K562 (cell line): Measurements from ENCODE around the gene CREB3L2. TPM values are rescaled to one million over a fixed set of nuclear protein-coding genes. Genes with fewer than 3 reads are reported as not detected.

Source experiments
- ATAC-seq: fragments of 200-7000 bp; cut with Tn5 transposase; 3 replicates; pipeline ENCODE4 v1.9.1; 2020; ENCODE audit warnings: moderate library complexity
- BruUV-seq: library from RNA; stranded (reverse); fragments of 400-500 nt; replicated peaks from 2 replicates; lab custom pipeline; 2021; lab: Mats Ljungman, UMichigan
- CTCF ChIA-PET: fragments of 300-600 bp; formaldehyde crosslinking; extraction: SDS; loops from one replicate; lab custom pipeline; 2021; ENCODE audit warnings: low intra/inter-chr PET ratio; lab: Yijun Ruan, JAX
- POLR2A ChIA-PET: fragments of 300-600, 350-650 bp; sonication (Branson Sonifier 250); formaldehyde crosslinking; extraction: SDS; loops from one replicate; lab custom pipeline; 2021; ENCODE audit warnings: antibody characterized with exemption, inconsistent platforms; lab: Yijun Ruan, JAX
- DNase-seq, 4 experiments: peaks; one replicate each; pipeline versions ENCODE4 v3.0.0 to v3.0.0-alpha.2; 2011 to 2018; ENCODE audit warnings: low spot score in 3 of 4, mixed read lengths in 3 of 4; ENCODE audit errors: extremely low read depth in 1 of 4
- FAIRE-seq: peaks from 2 replicates; lab custom pipeline; 2011; peaks lifted over from hg19 to GRCh38; lab: Jason Lieb, UNC
- H2AFZ ChIP-seq: 2 replicates; pipeline ENCODE4 v1.6.0; 2011; ENCODE audit warnings: low read depth, low read length, control low read depth, inconsistent platforms
- H3K27ac ChIP-seq: fragments of 200-600 bp; 3 replicates; pipeline ENCODE4 v1.8.0; 2011; ENCODE audit warnings: low read depth, mild to moderate bottlenecking, control low read depth, inconsistent platforms, low read length, moderate library complexity, mixed read lengths; ENCODE audit errors: extremely low read depth
- H3K27me3 ChIP-seq, 2 experiments: fragments of 300-600 bp in 1 of 2; 2 replicates in 1 of 2; 3 replicates in 1 of 2; pipeline versions ENCODE4 v1.6.0 to v1.8.0; 2011; ENCODE audit warnings: inconsistent platforms in 2 of 2, low read length in 2 of 2, mild to moderate bottlenecking in 1 of 2, mixed read lengths in 1 of 2, moderate library complexity in 1 of 2; ENCODE audit not compliant: control insufficient read depth in 2 of 2, insufficient read depth in 2 of 2
- H3K36me3 ChIP-seq: fragments of 300-600 bp; 3 replicates; pipeline ENCODE4 v1.8.0; 2011; ENCODE audit warnings: mild to moderate bottlenecking, low read length, inconsistent platforms; ENCODE audit not compliant: control insufficient read depth, insufficient read depth
- H3K4me1 ChIP-seq, 2 experiments: fragments of 200-600 bp in 1 of 2; replicated peaks in 1 of 2; 2 replicates in 1 of 2; 3 replicates in 1 of 2; pipeline versions ENCODE4 v1.5.1 to v1.8.0; 2011; ENCODE audit warnings: inconsistent platforms in 2 of 2, low read length in 2 of 2, mild to moderate bottlenecking in 1 of 2, mixed read lengths in 1 of 2, moderate library complexity in 1 of 2; ENCODE audit not compliant: control insufficient read depth in 2 of 2, insufficient read depth in 2 of 2
- H3K4me2 ChIP-seq: 2 replicates; pipeline ENCODE4 v1.6.1; 2011; ENCODE audit warnings: low read length, control low read depth, inconsistent platforms, mixed read lengths; ENCODE audit not compliant: insufficient read depth
- H3K4me3 ChIP-seq: fragments of 200-600 bp; sonication (generic), shearing (Covaris generic); 2 replicates; pipeline ENCODE4 v1.5.1; 2016; ENCODE audit warnings: control low read depth, inconsistent platforms
- H3K79me2 ChIP-seq: fragments of 200-600 bp; 3 replicates; pipeline ENCODE4 v1.8.0; 2011; ENCODE audit warnings: low read length, inconsistent platforms; ENCODE audit not compliant: control insufficient read depth, insufficient read depth
- H3K9ac ChIP-seq, 2 experiments: 2 replicates each; pipeline versions ENCODE4 v1.6.0 to v1.6.1; 2011; ENCODE audit warnings: low read depth in 2 of 2, low read length in 2 of 2, control low read depth in 1 of 2, inconsistent platforms in 1 of 2, mild to moderate bottlenecking in 1 of 2, mixed read lengths in 1 of 2; ENCODE audit not compliant: insufficient read depth in 1 of 2
- H3K9me1 ChIP-seq: one replicate; pipeline ENCODE4 v1.6.0; 2011; ENCODE audit warnings: inconsistent platforms, mild to moderate bottlenecking, low read length, moderate library complexity; ENCODE audit not compliant: control insufficient read depth, insufficient read depth
- H3K9me3 ChIP-seq: replicated peaks from 2 replicates; pipeline ENCODE4 v1.5.1; 2011; ENCODE audit warnings: low read depth, low read length, inconsistent platforms; ENCODE audit not compliant: control insufficient read depth, insufficient read depth
- H4K20me1 ChIP-seq: replicated peaks from 2 replicates; pipeline ENCODE4 v1.6.1; 2011; ENCODE audit warnings: low read length, inconsistent platforms, mixed read lengths; ENCODE audit not compliant: control insufficient read depth, insufficient read depth
- BCOR ChIP-seq: fragments of 450-650 bp; IDR thresholded peaks from 2 replicates; pipeline ENCODE4 v1.6.1; 2016
- RB1 ChIP-seq: fragments of 450-650 bp; IDR thresholded peaks from 2 replicates; pipeline ENCODE4 v1.6.1; 2017; ENCODE audit warnings: low read depth, mild to moderate bottlenecking
- WGBS: fragments of 100-300 bp; shearing (Covaris generic); methylation state at CpG from one replicate; pipeline ENCODE4 v1.1.6; 2016; ENCODE audit warnings: low coverage, mixed read lengths; ENCODE audit not compliant: insufficient coverage; ENCODE audit errors: missing lambda C conversion rate; 5-methylcytosine and 5-hydroxymethylcytosine counted together
- in situ Hi-C: fragments of 300-500 bp; cut with MboI; formaldehyde crosslinking; loops from 4 replicates; pipeline ENCODE4 v1.15.0; 2018; ENCODE audit warnings: inconsistent platforms, mixed read lengths
- intact Hi-C: fragments of 100-400 bp; cut with micrococcal nuclease; formaldehyde crosslinking; loops from 2 replicates; pipeline ENCODE4 v1.14.2; 2022
- polyA plus RNA-seq, 8 experiments: library from polyadenylated mRNA; depleted of rRNA in 4 of 8; stranded (reverse) in 5 of 8; unstranded in 3 of 8; fragments of >200 nt; fragmentation: Nextera tagmentation in 2 of 8; fragmentation: Illumina TruSeq in 1 of 8; extraction: Ambion mirVana in 2 of 8; extraction: Trizol in 1 of 8; gene quantifications; 2 replicates each; pipeline versions ENCODE4 v1.2.1 to v1.2.3, GENCODE V29; 2011 to 2014; ENCODE audit warnings: inconsistent platforms in 1 of 8, missing spikeins in 1 of 8
- total RNA-seq, 7 experiments: library from RNA; depleted of rRNA in 6 of 7; stranded (reverse); fragments of >200 nt in 6 of 7; fragmentation: Illumina TruSeq in 2 of 7; extraction: Trizol in 2 of 7; gene quantifications; 2 replicates each; pipeline versions ENCODE4 v1.2.1 to v1.2.3, GENCODE V29; 2011 to 2021; ENCODE audit warnings: low replicate concordance in 1 of 7
- TF ChIP-seq, protein P1 (sequence below): fragments of 200-800 bp; sonication (Bioruptor generic); IDR thresholded peaks from 2 replicates; pipeline ENCODE4 v1.6.1; 2017; ENCODE audit warnings: missing genetic modification characterization, missing compliant biosample characterization
- TF ChIP-seq, protein P2 (sequence below), 2 experiments: fragments of 450-650 bp; formaldehyde crosslinking in 1 of 2; IDR thresholded peaks; 2 replicates each; pipeline versions ENCODE4 v1.4.0 to v1.6.1; 2014 to 2020; ENCODE audit warnings: mild to moderate bottlenecking in 2 of 2, borderline replicate concordance in 1 of 2, low read depth in 1 of 2
- TF ChIP-seq, protein P3 (sequence below): fragments of 450-650 bp; IDR thresholded peaks from 2 replicates; pipeline ENCODE4 v1.6.1; 2018; ENCODE audit not compliant: partially characterized antibody

CREB3L2 gene
- total and polyA plus RNA-seq, 9 of the 15 experiments (the other 6 are each of a cell fraction or from before 2014, with no cell fraction given): 7.1 to 45.6 (median 15.8) TPM

DNA sequence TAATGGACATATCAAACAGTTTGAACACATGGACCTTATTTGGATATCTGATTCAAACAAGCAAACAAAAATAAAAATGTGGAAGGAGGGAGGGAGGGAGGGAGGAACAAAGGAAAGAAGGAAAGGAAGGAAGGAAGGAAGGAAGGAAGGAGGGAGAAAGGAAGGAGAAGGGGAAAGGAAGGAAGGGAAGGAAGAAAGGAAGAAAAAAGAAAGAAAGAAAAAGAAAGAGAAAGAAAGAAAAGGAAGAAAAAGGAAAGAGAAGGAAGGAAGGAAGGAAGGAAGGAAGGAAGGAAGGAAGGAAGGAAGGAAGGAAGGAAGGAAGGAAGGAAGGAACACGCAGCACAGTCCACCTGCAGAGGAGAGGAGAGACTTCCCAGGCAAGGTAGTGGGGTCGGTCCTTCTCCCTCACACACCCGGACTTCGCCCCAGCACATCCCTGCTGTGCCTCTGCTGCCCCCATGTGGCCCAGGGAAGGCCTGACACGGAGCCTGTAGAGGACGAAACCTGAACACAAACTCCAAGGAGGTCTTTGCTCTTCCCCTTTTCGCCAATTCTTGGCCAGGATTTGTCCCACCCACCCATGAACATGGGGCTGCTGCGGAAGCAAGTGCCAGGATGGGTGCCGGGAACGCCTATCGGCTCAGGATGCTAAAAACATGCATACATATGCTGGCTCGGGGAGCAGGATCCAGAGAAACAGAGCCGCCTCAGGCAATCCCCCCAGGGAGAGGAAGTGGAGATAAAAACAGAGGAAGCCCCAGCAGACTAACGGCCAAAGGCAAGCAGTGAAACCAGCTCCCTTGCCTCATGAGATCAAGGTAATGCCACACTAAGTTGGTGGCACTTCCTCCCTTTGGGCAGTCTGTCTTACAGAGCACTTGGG, 102.8 kb downstream of the CREB3L2 start:
- intact Hi-C loops (loop anchor here (1.0 kb wide), 4 partner anchors 82 to 293 kb away; no protein-coding TSS in a partner anchor), in situ Hi-C loops (loop anchor here (5.0 kb wide), 1 partner anchor 242 kb away; no protein-coding TSS in a partner anchor)
- CTCF ChIA-PET: interaction anchor here (0.6 to 3.2 kb wide), 7 partner anchors 33 to 1570 kb away, joined by 3 to 24 read pairs (median 4); no protein-coding TSS in a partner anchor
- POLR2A ChIA-PET: interaction anchor here (0.7 kb wide), 1 partner anchor 223 kb away, joined by 4 read pairs; no protein-coding TSS in a partner anchor
- Histone ChIP-seq H3K79me2 (no peaks in the 10 kb centered on the region), H3K4me2 (peak overlapping the region; percentile 56), H3K9ac (peak overlapping the region; percentile 15 to 86; a peak in 3 of 4 replicates), H4K20me1 (no peaks in the 10 kb centered on the region), H3K9me3 (no peaks in the 10 kb centered on the region), H3K4me1 (peaks cover 3 to 13% of the 10 kb centered on the region in 2 experiments; a peak in 3 of 5 replicates), H3K4me3 (no peak overlapping the region), H3K36me3 (peaks cover 72% of the 10 kb centered on the region), H3K27ac (peak overlapping the region; percentile 58), H2AFZ (peak overlapping the region; percentile 82), H3K9me1 (no peaks in the 10 kb centered on the region), H3K27me3 (no peaks in the 10 kb centered on the region)
- 6% methylated on average over 13 of the region's 14 CpGs for WGBS
- BruUV-seq: no TSS peak
- ATAC-seq (peak; percentile 99), FAIRE-seq (peak; percentile 87), DNase-seq (peak; percentile 87 to 91 (median 90))
- TF ChIP-seq BCOR (peak; percentile 45; the same call in 1 of the 2 replicates), RB1 (peak; percentile 83)
- TF ChIP-seq, protein P1, sequence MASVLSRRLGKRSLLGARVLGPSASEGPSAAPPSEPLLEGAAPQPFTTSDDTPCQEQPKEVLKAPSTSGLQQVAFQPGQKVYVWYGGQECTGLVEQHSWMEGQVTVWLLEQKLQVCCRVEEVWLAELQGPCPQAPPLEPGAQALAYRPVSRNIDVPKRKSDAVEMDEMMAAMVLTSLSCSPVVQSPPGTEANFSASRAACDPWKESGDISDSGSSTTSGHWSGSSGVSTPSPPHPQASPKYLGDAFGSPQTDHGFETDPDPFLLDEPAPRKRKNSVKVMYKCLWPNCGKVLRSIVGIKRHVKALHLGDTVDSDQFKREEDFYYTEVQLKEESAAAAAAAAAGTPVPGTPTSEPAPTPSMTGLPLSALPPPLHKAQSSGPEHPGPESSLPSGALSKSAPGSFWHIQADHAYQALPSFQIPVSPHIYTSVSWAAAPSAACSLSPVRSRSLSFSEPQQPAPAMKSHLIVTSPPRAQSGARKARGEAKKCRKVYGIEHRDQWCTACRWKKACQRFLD (CRISPR knock-in tag): 0 out of 2 replicates have a peak, but pooled peaks have one; percentile 29
- TF ChIP-seq, protein P2, sequence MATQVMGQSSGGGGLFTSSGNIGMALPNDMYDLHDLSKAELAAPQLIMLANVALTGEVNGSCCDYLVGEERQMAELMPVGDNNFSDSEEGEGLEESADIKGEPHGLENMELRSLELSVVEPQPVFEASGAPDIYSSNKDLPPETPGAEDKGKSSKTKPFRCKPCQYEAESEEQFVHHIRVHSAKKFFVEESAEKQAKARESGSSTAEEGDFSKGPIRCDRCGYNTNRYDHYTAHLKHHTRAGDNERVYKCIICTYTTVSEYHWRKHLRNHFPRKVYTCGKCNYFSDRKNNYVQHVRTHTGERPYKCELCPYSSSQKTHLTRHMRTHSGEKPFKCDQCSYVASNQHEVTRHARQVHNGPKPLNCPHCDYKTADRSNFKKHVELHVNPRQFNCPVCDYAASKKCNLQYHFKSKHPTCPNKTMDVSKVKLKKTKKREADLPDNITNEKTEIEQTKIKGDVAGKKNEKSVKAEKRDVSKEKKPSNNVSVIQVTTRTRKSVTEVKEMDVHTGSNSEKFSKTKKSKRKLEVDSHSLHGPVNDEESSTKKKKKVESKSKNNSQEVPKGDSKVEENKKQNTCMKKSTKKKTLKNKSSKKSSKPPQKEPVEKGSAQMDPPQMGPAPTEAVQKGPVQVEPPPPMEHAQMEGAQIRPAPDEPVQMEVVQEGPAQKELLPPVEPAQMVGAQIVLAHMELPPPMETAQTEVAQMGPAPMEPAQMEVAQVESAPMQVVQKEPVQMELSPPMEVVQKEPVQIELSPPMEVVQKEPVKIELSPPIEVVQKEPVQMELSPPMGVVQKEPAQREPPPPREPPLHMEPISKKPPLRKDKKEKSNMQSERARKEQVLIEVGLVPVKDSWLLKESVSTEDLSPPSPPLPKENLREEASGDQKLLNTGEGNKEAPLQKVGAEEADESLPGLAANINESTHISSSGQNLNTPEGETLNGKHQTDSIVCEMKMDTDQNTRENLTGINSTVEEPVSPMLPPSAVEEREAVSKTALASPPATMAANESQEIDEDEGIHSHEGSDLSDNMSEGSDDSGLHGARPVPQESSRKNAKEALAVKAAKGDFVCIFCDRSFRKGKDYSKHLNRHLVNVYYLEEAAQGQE (IDR thresholded peaks at IDR 0.05; ENCODE audit: borderline replicate concordance): peak; percentile 84
- TF ChIP-seq, protein P2 (CRISPR knock-in tag; IDR thresholded peaks at IDR 0.05; ENCODE audit: low read depth): no peak
- TF ChIP-seq, protein P3, sequence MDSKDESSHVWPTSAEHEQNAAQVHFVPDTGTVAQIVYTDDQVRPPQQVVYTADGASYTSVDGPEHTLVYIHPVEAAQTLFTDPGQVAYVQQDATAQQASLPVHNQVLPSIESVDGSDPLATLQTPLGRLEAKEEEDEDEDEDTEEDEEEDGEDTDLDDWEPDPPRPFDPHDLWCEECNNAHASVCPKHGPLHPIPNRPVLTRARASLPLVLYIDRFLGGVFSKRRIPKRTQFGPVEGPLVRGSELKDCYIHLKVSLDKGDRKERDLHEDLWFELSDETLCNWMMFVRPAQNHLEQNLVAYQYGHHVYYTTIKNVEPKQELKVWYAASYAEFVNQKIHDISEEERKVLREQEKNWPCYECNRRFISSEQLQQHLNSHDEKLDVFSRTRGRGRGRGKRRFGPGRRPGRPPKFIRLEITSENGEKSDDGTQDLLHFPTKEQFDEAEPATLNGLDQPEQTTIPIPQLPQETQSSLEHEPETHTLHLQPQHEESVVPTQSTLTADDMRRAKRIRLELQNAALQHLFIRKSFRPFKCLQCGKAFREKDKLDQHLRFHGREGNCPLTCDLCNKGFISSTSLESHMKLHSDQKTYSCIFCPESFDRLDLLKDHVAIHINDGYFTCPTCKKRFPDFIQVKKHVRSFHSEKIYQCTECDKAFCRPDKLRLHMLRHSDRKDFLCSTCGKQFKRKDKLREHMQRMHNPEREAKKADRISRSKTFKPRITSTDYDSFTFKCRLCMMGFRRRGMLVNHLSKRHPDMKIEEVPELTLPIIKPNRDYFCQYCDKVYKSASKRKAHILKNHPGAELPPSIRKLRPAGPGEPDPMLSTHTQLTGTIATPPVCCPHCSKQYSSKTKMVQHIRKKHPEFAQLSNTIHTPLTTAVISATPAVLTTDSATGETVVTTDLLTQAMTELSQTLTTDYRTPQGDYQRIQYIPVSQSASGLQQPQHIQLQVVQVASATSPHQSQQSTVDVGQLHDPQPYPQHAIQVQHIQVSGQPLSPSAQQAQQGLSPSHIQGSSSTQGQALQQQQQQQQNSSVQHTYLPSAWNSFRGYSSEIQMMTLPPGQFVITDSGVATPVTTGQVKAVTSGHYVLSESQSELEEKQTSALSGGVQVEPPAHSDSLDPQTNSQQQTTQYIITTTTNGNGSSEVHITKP: peak; percentile 20
